ENCODE data around the gene ST3GAL3.

Gene ST3GAL3

DNA sequence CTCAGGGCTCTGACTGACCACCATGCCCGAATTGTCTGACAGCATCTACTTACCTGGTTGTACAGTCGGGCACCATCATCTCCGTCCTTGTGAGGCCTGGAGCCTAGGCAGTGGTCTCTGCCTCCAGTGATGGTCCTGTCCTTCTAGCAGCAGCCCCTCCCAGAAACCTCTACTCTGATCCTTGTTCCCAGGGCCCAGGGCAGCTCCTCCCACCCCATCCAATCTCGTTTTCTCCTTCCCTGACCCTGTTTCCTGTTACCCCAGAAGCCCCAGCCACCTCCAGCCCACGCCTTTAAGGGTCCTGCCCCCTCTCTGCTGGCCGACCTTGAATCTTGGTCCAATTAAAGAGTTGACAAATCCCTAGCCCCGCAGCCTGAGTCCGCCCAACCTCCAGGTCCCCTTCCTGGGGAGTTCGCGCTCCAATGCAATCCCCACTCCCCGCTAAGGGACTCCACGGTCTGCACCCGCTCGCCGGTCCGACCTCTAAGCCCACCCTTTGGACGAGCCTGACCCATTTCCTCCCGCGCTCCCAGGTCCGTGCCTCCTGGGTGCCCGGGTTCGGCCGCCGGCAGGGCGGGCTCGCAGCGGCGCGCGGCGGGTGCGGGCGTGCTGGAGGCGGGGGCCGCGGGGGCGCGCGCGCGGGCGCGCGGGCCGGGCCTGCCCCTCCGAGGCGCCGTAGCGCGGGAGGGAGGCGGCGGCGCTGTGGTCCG lies 271.4 kb downstream of the ST3GAL3 start, which contains the start of gene B4GALT2:
TSS of gene B4GALT2 (plus strand) at position 660 of the 710 bp plus-strand sequence. CDS start 1,951 bp downstream, outside the sequence.
- peak within 1 kb of the TSS; percentile 60 for H3K4me3 ChIP-seq (ENCODE audit: low read length)
- DNase-seq (ENCODE audit: low read depth): peak; percentile 45

DNA sequence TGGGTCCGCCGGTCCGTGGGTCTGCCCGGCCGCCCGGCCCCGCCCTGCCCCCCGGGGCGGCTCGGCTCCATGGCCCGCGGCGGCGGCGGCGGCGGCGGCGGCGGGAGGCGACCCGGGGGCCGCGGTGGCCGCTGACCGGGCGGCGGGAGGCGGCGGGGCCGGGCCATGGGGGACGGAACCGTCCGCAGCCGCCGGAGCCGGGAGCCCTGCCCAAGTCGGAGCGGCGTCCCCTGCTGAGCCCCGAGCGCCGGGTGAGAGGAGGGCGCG lies 271.9 kb downstream of the ST3GAL3 start:
- H3K4me3 ChIP-seq (ENCODE audit: low read length): peak overlapping the region; percentile 60
- DNase-seq (ENCODE audit: low read depth): no peak
- no peak for TF ChIP-seq CTCF (IDR thresholded peaks at IDR 0.05; ENCODE audit: insufficient read depth, low read depth, low read length, missing control alignments)

More for the DNA sequence above, 271.4 kb downstream of the ST3GAL3 start, which contains the start of gene B4GALT2:
- no peak for TF ChIP-seq CTCF (IDR thresholded peaks at IDR 0.05; ENCODE audit: insufficient read depth, low read depth, low read length, missing control alignments)

GRCh38 chr1:43979528-43980254 lies 272.4 kb downstream of the ST3GAL3 start:
- peak overlapping the region; percentile 60 for H3K4me3 ChIP-seq (ENCODE audit: low read length)
- TF ChIP-seq CTCF (IDR thresholded peaks at IDR 0.05; ENCODE audit: insufficient read depth, low read depth, low read length, missing control alignments): no peak
- peak; percentile 59 for DNase-seq (ENCODE audit: low read depth)

- peak overlapping the region; percentile 60 for H3K4me3 ChIP-seq (ENCODE audit: low read length)
- peak; percentile 90 for DNase-seq (ENCODE audit: low read depth)
- no peak for TF ChIP-seq CTCF (IDR thresholded peaks at IDR 0.05; ENCODE audit: insufficient read depth, low read depth, low read length, missing control alignments)
Measured at GRCh38 chr1:43980255-43981134, 273.2 kb downstream of the ST3GAL3 start.

Measured in epithelial cell of esophagus (primary cell).